Ramos (cell line): ENCODE results near the gene SPINK4.

Experiments
- in situ Hi-C: fragments of 300-500 bp; cut with MboI; formaldehyde crosslinking; loops from one replicate; pipeline ENCODE4 v1.14.3; 2022; ENCODE audit warnings: low sequenced_read_pairs; ENCODE audit not compliant: unreplicated experiment

SPINK4 gene

DNA sequence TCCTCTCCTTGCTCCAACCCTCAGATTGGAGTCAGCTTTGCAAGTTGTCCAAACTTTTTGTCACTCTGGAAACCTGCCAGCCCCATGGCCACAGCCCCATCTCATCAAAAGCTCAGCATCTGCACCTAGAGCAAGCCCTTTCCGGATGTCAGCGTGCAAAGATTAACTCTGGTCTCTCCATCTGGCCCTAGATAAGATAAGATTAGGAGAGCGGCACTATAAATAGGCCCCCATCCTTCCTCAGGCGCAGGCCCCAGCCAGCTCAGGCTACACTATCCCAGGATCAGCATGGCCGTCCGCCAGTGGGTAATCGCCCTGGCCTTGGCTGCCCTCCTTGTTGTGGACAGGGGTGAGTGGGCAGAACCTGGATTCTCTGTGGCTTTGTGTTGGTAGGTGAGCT, at the start of gene SPINK4:
Gene SPINK4, plus strand, starts transcription at position 247 of the 400 bp plus-strand sequence. Its CDS starts 42 bp downstream, at position 289.
- in situ Hi-C loops: loop anchor here (25.0 kb wide), 1 partner anchor 853 kb away; the partner anchor contains the start of gene ACO1

DNA sequence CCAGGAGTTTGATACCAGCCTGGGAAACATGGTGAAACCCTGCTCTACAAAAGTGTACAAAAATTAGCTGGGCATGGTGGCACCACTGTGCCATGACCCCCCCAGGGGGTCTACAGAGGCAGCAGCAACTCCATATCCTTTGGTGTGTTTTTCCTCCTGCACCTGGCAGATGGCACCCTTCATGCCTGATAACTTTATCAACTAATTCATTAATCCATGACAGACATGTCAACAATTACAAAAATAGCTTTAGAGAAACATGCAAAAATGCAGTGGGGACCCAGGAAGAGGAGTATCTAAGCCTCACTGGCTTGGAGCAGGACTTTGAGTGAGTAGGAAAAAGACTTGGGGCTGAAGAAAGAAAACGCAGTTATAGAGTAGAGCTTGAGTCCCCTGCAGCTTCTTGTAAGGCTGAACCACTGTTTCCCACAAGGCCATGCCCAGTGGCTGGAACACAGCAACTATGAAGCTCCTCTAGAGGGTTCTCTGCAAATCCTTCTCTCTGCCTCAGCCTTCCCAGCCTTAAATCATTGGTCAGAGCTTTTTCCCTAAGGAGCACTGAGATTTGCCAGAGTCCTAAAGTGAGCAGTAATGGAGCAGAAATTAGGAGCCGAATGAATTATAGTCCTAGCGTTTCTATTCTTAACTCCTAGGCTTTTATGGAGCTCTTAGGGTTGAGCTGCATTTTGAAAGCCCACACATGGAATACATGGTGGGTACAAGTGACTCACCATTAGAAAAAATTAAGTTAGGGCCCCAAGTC, 47.3 kb upstream of the SPINK4 start:
- in situ Hi-C loops: no loop called here

DNA sequence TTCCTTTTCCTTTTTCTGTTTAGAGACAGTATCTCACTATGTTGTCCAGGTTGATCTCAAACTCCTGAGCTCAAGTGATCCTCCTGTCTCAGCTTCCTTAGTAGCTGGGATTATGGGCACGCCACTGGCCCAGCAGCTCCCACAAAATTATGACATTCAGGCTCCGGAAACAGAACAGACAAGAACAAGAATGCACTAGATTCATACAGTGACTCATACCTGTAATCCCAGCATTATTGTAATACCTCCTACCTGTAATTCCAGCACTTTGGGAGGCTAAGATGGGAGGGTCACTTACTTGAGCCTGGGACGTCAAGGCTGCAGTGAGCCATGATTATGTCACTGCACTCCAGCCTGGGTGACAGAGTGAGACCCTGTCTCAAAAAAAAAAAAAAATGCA, 46.1 kb upstream of the SPINK4 start:
- in situ Hi-C loops: no loop called here

- in situ Hi-C loops: no loop called here
Observed at GRCh38 chr9:33196736-33197135, 43.2 kb upstream of the SPINK4 start.

DNA sequence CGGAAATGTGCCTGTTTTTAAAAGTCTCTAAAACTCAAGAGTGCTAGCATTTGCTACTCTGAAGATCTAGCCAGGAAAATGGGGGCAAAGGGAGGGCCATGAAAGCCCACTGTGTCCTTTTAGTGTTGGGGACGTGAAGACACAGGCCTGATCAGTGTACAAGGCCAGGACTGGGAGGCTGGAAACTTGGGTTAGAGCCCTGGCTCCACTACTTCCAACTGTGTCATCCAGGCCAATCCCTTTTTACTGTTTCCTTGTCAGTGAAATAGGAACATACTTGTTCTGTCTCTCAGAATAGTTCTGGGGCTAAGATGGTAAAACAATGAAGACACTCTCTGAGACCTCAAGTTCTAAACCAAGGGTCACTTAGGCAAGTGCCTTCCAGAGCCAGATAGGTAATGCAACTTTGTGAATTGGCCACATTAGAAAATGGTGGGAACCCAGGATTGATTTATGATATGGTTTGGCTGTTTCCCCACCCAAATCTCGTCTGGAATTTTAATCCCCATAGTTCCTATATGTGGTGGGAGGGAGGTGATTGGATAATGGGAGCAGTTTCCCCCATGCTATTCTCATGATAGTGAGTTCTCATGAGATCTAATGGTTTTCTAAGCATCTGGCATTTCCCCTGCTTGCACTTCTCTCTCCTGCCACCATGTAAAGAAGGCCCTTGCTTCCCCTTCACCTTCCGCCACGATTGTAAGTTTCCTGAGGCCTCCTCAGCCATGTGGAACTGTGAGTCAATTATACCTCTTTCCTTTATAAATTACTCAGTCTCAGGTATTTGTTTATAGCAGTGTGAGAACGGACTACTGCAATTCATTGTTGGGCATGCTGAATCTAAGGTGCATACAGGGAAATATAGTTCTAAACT, 42.5 kb upstream of the SPINK4 start:
- in situ Hi-C loops: no loop called here

- in situ Hi-C loops: no loop called here
Observed at GRCh38 chr9:33198165-33198564, 41.8 kb upstream of the SPINK4 start.

- in situ Hi-C loops: no loop called here
Observed at GRCh38 chr9:33202018-33202417, 37.9 kb upstream of the SPINK4 start.

DNA sequence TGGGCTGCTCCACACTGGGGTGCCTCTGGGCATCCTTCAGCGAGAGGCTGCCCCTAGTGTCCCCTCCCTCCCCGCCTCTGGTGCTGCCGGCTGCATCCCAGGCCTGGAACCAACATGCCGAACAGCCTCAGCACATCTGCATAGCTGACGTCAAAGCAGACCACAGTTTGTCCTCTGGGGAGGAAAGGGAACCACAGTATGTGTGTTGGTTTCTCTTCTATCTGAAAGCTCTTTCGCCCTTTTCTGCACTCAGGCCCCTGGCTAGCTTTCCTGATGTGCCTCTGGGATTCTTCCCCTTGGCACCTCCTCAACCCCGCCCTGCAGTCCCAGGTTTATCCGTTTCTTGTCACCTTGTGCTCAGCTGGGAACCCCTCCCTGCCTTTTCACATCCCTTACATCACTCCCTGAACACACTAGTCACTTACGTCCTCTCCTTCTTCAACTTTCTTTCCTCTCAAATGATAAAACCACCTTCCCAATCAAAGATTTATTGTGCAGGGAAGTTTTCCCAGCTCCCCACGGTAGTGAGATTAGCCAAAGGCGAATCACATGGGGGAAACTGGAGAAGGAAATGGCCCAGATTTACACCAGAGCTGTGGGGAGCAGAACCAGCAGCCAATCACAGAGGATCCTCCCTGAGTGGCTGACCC, 37.3 kb upstream of the SPINK4 start:
- in situ Hi-C loops: no loop called here

- in situ Hi-C loops: no loop called here
Observed at GRCh38 chr9:33209394-33209793, 30.6 kb upstream of the SPINK4 start.

DNA sequence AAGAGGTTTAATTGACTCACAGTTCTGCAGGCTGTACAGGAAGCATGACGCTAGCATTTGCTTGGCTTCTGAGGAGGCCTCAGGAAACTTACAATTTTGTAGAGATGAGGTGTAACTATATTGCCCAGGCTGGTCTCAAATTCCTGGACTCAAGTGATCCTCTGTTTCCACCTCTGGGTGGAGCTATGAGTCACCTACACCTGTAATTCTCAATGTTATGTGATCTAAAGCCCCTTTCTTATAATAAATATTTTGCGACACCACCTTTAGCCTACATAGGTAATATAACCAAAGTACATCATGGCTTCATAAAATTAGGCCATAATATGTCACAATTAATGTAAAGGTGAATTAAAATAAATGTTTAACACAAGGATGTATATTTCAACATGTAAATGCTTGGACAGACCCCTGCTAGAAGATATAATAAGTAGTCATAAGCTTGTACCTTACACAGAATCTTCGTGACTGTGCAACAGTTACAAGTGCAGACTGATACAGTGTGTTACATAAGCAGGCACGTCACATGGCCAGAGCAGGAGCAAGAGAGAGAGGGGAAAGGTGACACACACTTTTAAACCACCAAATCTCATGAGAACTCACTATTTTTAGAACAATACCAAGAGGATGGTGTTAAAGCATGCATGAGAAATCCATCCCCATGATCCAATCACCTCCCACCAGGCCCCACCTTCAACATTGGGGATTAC, 29.8 kb upstream of the SPINK4 start:
- in situ Hi-C loops: no loop called here

- in situ Hi-C loops: no loop called here
Observed at GRCh38 chr9:33211695-33212393, 28.1 kb upstream of the SPINK4 start.

- in situ Hi-C loops: loop anchor here (5.0 to 10.0 kb wide), 2 partner anchors 34 to 146 kb away; partner anchors contain the start of gene SMU1
Observed at GRCh38 chr9:33220681-33221567, 19.0 kb upstream of the SPINK4 start.

DNA sequence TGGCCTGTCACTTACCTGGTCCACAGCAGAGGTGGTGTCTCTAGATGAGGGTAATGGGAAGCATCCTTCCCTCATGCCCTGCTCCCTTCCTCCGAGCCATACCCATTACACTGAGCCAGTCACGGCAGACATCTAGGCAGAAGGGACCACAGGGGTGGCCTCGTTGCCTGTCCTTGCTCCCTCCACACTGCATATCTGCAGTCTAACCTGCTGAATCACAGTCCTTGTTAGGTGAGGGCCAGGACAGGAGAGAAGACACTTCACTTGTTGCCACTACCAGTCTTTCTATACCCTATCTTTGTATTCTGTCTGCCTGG, 18.4 kb upstream of the SPINK4 start:
- in situ Hi-C loops: loop anchor here (5.0 to 10.0 kb wide), 2 partner anchors 34 to 147 kb away; partner anchors contain the start of gene SMU1

GRCh38 chr9:33222031-33222430, 17.9 kb upstream of the SPINK4 start:
- in situ Hi-C loops: loop anchor here (5.0 to 10.0 kb wide), 2 partner anchors 35 to 147 kb away; partner anchors contain the start of gene SMU1

- in situ Hi-C loops: loop anchor here (5.0 to 10.0 kb wide), 2 partner anchors 36 to 149 kb away; partner anchors contain the start of gene SMU1
Observed at GRCh38 chr9:33223696-33224095, 16.3 kb upstream of the SPINK4 start.

DNA sequence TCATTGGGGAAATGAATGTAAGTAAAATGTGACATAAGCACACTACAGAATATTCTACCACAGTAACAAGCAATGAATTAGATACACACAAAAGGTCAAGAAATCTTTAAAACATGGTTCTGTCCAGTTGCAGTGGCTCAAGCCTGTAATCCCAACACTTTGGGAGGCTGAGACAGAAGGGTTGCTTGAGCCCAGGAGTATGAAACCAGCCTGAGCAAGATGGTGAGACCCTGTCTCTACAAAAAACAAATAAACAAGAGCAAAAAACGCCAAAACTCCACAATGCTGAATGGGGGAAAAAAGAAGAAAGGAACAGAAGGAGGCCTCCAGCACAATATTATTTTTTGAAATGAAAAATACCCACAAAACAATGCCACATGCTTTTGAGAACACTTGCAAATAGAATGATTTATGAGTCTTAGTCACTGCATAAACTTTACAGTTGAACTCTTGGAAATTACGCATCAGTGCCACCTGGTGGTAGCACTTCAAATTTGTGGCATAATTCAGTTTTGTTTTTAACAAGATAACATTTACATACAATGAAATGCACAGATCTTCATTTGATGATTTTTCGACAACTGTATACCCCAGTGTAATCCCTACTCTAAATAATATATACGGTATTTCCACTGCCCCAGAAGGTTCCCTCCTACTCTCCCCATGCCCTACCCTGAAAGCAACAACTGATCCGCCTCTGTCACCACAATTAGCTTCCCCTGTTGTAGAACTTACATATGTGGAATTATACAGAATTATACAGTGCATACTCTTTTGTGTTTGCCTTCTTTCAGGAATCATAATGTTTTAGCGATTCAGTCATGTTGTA, 14.4 kb upstream of the SPINK4 start:
- in situ Hi-C loops: loop anchor here (10.0 to 25.0 kb wide), 2 partner anchors 151 to 838 kb away; partner anchors contain the start of genes ACO1 and SMU1

GRCh38 chr9:33227008-33227398, 13.0 kb upstream of the SPINK4 start:
- in situ Hi-C loops: loop anchor here (10.0 to 25.0 kb wide), 2 partner anchors 152 to 840 kb away; partner anchors contain the start of genes ACO1 and SMU1
